Gastrocnemius medialis (tissue), 4 donors: ENCODE measurements around the gene GRM3.

ENCODE experiments used
- POLR2A ChIP-seq, 2 donors: fragments of 450-650 bp; IDR thresholded peaks; one replicate each; pipeline ENCODE4 v1.6.1; 2017; ENCODE audit warnings: antibody characterized with exemption in 2 of 2, mild to moderate bottlenecking in 2 of 2, moderate library complexity in 2 of 2
- TF ChIP-seq, protein P1 (sequence below), 5 experiments: fragments of 450-650 bp in 3 of 5; fragments of 200-600 bp in 2 of 5; sonication (generic) in 2 of 5; IDR thresholded peaks in 4 of 5; conservative IDR thresholded peaks in 1 of 5; 1 replicate in 4 of 5; 2 replicates in 1 of 5; pipeline ENCODE4 v1.5.1; 2016 to 2019; ENCODE audit warnings: antibody characterized with exemption in 5 of 5, mild to moderate bottlenecking in 3 of 5, moderate library complexity in 3 of 5

DNA sequence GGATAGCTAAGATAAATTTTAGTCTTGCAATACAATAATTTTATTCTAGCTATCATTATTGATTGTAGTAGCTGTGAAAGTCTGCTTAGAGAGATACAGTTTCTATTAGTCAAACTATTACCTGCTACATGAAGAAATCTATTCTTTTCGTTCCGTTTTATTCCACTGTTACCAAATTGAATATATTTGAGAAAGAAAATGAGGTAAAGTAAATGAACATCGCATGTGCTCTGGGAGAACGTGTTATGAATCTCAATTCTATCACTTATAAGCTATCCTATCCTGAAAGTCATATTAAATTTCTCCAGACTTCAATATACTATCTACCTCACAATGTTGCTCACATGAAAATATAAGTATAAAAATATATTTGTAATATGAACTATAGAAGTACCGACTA is 21.3 kb downstream of the GRM3 start:
- TF ChIP-seq, protein P1, sequence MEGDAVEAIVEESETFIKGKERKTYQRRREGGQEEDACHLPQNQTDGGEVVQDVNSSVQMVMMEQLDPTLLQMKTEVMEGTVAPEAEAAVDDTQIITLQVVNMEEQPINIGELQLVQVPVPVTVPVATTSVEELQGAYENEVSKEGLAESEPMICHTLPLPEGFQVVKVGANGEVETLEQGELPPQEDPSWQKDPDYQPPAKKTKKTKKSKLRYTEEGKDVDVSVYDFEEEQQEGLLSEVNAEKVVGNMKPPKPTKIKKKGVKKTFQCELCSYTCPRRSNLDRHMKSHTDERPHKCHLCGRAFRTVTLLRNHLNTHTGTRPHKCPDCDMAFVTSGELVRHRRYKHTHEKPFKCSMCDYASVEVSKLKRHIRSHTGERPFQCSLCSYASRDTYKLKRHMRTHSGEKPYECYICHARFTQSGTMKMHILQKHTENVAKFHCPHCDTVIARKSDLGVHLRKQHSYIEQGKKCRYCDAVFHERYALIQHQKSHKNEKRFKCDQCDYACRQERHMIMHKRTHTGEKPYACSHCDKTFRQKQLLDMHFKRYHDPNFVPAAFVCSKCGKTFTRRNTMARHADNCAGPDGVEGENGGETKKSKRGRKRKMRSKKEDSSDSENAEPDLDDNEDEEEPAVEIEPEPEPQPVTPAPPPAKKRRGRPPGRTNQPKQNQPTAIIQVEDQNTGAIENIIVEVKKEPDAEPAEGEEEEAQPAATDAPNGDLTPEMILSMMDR (IDR thresholded peaks at IDR 0.05 in 4 of 5, conservative IDR thresholded peaks at IDR 0.05 in 1 of 5): no peak
- no peak for TF ChIP-seq POLR2A (IDR thresholded peaks at IDR 0.05)
